CD4-positive, alpha-beta T cell (primary cell): ENCODE results near the gene NR3C1. TPM values are rescaled to one million over a fixed set of nuclear protein-coding genes. Genes with fewer than 3 reads are reported as not detected.

Experiments used
- ATAC-seq: fragments of 200-7000 bp; cut with Tn5 transposase; one replicate; pipeline ENCODE4 v1.10.0; 2022; ENCODE audit warnings: mild to moderate bottlenecking; ENCODE audit not compliant: poor library complexity
- CTCF ChIA-PET: fragments of 350-600 bp; sonication (Branson Sonifier 250); formaldehyde crosslinking; loops from one replicate; lab custom pipeline; 2021; ENCODE audit warnings: antibody characterized with exemption, inconsistent platforms; lab: Charles Lee
- POLR2A ChIA-PET: fragments of 350-600 bp; sonication (Branson Sonifier 250); formaldehyde crosslinking; loops from one replicate; lab custom pipeline; 2021; ENCODE audit warnings: antibody characterized with exemption, inconsistent platforms; lab: Charles Lee
- DNase-seq, 14 experiments: peaks; one replicate each; pipeline ENCODE4 v3.0.0-alpha.2; 2013 to 2020; ENCODE audit warnings: mixed read lengths in 2 of 14
- H3K27ac ChIP-seq, 2 donors: one replicate each; pipeline versions ENCODE4 v1.5.1 to v1.7.0; 2013; ENCODE audit warnings: low read length in 2 of 2, low read depth in 1 of 2, mild to moderate bottlenecking in 1 of 2
- H3K27me3 ChIP-seq, 2 experiments: 1 replicate in 1 of 2; 2 replicates in 1 of 2; pipeline versions ENCODE4 v1.6.1 to v1.7.0; 2013; ENCODE audit warnings: low read length in 2 of 2, control low read depth in 1 of 2, mild to moderate bottlenecking in 1 of 2, moderate library complexity in 1 of 2; ENCODE audit not compliant: insufficient read depth in 2 of 2, control insufficient read depth in 1 of 2
- H3K36me3 ChIP-seq: one replicate; pipeline ENCODE4 v1.6.1; 2013; ENCODE audit warnings: low read length, control low read depth; ENCODE audit not compliant: insufficient read depth
- H3K4me1 ChIP-seq: one replicate; pipeline ENCODE4 v1.6.1; 2013; ENCODE audit warnings: low read length, control low read depth; ENCODE audit not compliant: insufficient read depth
- H3K4me3 ChIP-seq: one replicate; pipeline ENCODE4 v1.5.1; 2013; ENCODE audit warnings: mild to moderate bottlenecking, low read length, moderate library complexity
- H3K9me3 ChIP-seq, 2 experiments: 1 replicate in 1 of 2; 2 replicates in 1 of 2; pipeline versions ENCODE4 v1.6.1 to v1.7.0; 2013; ENCODE audit warnings: low read length in 2 of 2, mild to moderate bottlenecking in 2 of 2, control low read depth in 1 of 2, moderate library complexity in 1 of 2; ENCODE audit not compliant: control insufficient read depth in 1 of 2, insufficient read depth in 1 of 2
- H3K27ac Mint-ChIP-seq: one replicate; pipeline ENCODE4 v1.8.0; 2020; ENCODE audit warnings: mixed read lengths
- H3K27me3 Mint-ChIP-seq: one replicate; pipeline ENCODE4 v1.8.0; 2021; ENCODE audit warnings: mixed read lengths
- H3K36me3 Mint-ChIP-seq: one replicate; pipeline ENCODE4 v1.8.0; 2021; ENCODE audit warnings: low read depth, mixed read lengths
- H3K4me1 Mint-ChIP-seq: one replicate; pipeline ENCODE4 v1.8.0; 2021; ENCODE audit warnings: low read depth, mixed read lengths
- H3K4me3 Mint-ChIP-seq: one replicate; pipeline ENCODE4 v1.8.0; 2020; ENCODE audit warnings: mild to moderate bottlenecking, mixed read lengths
- H3K9me3 Mint-ChIP-seq: one replicate; pipeline ENCODE4 v1.8.0; 2020; ENCODE audit warnings: mixed read lengths
- CTCF ChIP-seq: fragments of 200-600 bp; IDR thresholded peaks from one replicate; pipeline ENCODE4 v1.8.0; 2022; ENCODE audit warnings: antibody characterized with exemption, mild to moderate bottlenecking
- intact Hi-C, 2 experiments: fragments of 100-400 bp; cut with DNase I in 1 of 2; cut with micrococcal nuclease in 1 of 2; formaldehyde crosslinking; loops; one replicate each; pipeline versions ENCODE4 v1.15.1 to v1.9.0; 2023 to 2025; cut with DNase I, micrococcal nuclease
- total RNA-seq, 174 experiments: library from RNA in 2 of 174; stranded (reverse) in 2 of 174; gene quantifications; one replicate each; pipeline ENCODE4 v1.2.3 and lab custom pipeline; 2021 to 2026

The NR3C1 gene
- total RNA-seq, 2 experiments from 2014 or later = 168 to 191 TPM

- H3K27ac Mint-ChIP-seq = peak overlapping the region; percentile 21
- intact Hi-C loops = loop anchor here in 1 of 2 experiments (2.0 to 5.0 kb wide), 2 partner anchors 17 to 42 kb away; no protein-coding TSS in a partner anchor
Observed at GRCh38 chr5:143379606-143380005, 23.9 kb downstream of the NR3C1 start.

GRCh38 chr5:143376911-143377813 lies 26.3 kb downstream of the NR3C1 start:
- Histone ChIP-seq H3K4me1 (peaks cover 9% of the 10 kb centered on the region), H3K27ac (no peak overlapping the region), H3K36me3 (peaks cover 4% of the 10 kb centered on the region), H3K27me3 (no peaks in the 10 kb centered on the region), H3K9me3 (no peaks in the 10 kb centered on the region), H3K4me3 (no peak overlapping the region)
- Mint-ChIP-seq H3K4me1 (peaks cover 93% of the 10 kb centered on the region), H3K9me3 (no peaks in the 10 kb centered on the region), H3K36me3 (peaks cover 23% of the 10 kb centered on the region), H3K4me3 (peak overlapping the region; percentile 5), H3K27me3 (no peaks in the 10 kb centered on the region), H3K27ac (peak overlapping the region; percentile 43)
- ATAC-seq (no peak), DNase-seq (peak in 1 of 14 experiments; percentile 18)
- POLR2A ChIA-PET = no interaction called here
- CTCF ChIA-PET = interaction anchor here (0.7 kb wide), 1 partner anchor 11 kb away, joined by 3 read pairs; no protein-coding TSS in a partner anchor
- TF ChIP-seq CTCF = no peak
- intact Hi-C loops = loop anchor here in 1 of 2 experiments (5.0 kb wide), 1 partner anchor 40 kb away; no protein-coding TSS in a partner anchor

More at GRCh38 chr5:143379606-143380005, 23.9 kb downstream of the NR3C1 start:
- Histone ChIP-seq H3K4me3 (no peak overlapping the region), H3K27ac (no peak overlapping the region), H3K36me3 (peaks cover 11% of the 10 kb centered on the region), H3K27me3 (no peaks in the 10 kb centered on the region), H3K9me3 (peaks cover 3 to 4% of the 10 kb centered on the region in 2 experiments), H3K4me1 (peaks cover 16% of the 10 kb centered on the region)
- ATAC-seq = no peak
- DNase-seq = no peak
- H3K36me3 Mint-ChIP-seq = peaks cover 42% of the 10 kb centered on the region
- H3K4me3 Mint-ChIP-seq = no peak overlapping the region
- no peaks in the 10 kb centered on the region for H3K9me3 Mint-ChIP-seq
- peaks cover 98% of the 10 kb centered on the region for H3K4me1 Mint-ChIP-seq
- POLR2A ChIA-PET = interaction anchor here (0.6 kb wide), 1 partner anchor 23 kb away, joined by 4 read pairs; the partner anchor contains the start of gene NR3C1
- H3K27me3 Mint-ChIP-seq = no peaks in the 10 kb centered on the region
- CTCF ChIA-PET = no interaction called here
- no peak for TF ChIP-seq CTCF

GRCh38 chr5:143376195-143376779 lies 27.2 kb downstream of the NR3C1 start:
- H3K9me3 Mint-ChIP-seq = no peaks in the 10 kb centered on the region
- no peaks in the 10 kb centered on the region for H3K27me3 Mint-ChIP-seq
- H3K4me1 Mint-ChIP-seq = peaks cover 93% of the 10 kb centered on the region
- peaks cover 4% of the 10 kb centered on the region for H3K36me3 ChIP-seq
- no peaks in the 10 kb centered on the region for H3K27me3 ChIP-seq
- ATAC-seq = no peak
- H3K4me3 Mint-ChIP-seq = no peak overlapping the region
- intact Hi-C loops = loop anchor here in 1 of 2 experiments (5.0 kb wide), 1 partner anchor 39 kb away; no protein-coding TSS in a partner anchor
- peaks cover 30% of the 10 kb centered on the region for H3K36me3 Mint-ChIP-seq
- no peak for TF ChIP-seq CTCF
- POLR2A ChIA-PET = no interaction called here
- H3K9me3 ChIP-seq = no peaks in the 10 kb centered on the region
- DNase-seq = no peak
- peaks cover 9% of the 10 kb centered on the region for H3K4me1 ChIP-seq
- peak overlapping the region; percentile 43 for H3K27ac Mint-ChIP-seq
- CTCF ChIA-PET = interaction anchor here (1.3 kb wide), 1 partner anchor 28 kb away, joined by 4 read pairs; no protein-coding TSS in a partner anchor
- no peak overlapping the region for H3K4me3 ChIP-seq
- no peak overlapping the region for H3K27ac ChIP-seq
